IMR-90 (cell line): Measurements from ENCODE around the gene AAK1. TPM values are rescaled to one million over a fixed set of nuclear protein-coding genes. Genes with fewer than 3 reads are reported as not detected.
A peak's percentile ranks its signal among the peaks of the same experiment; 100 is the strongest.

Source experiments
- ATAC-seq: fragments of 200-7000 bp; cut with Tn5 transposase; 2 replicates; pipeline ENCODE4 v1.9.1; 2020; ENCODE audit warnings: low read depth, mild to moderate bottlenecking, moderate library complexity
- BruUV-seq: library from RNA; stranded (reverse); fragments of 400-500 nt; replicated peaks from 2 replicates; lab custom pipeline; 2021; lab: Mats Ljungman, UMichigan
- CTCF ChIA-PET: fragments of 300-600 bp; formaldehyde crosslinking; extraction: SDS; loops from one replicate; lab custom pipeline; 2021; ENCODE audit warnings: antibody characterized with exemption; lab: Yijun Ruan, JAX
- POLR2A ChIA-PET: fragments of 300-600 bp; sonication (Branson Sonifier 250); formaldehyde crosslinking; loops from one replicate; lab custom pipeline; 2022; ENCODE audit warnings: antibody characterized with exemption; ENCODE audit not compliant: unreplicated experiment; lab: Charles Lee
- DNase-seq: peaks from one replicate; pipeline ENCODE4 v3.0.0; 2013
- H2AFZ ChIP-seq: replicated peaks from 2 replicates; pipeline ENCODE3; 2013; ENCODE audit warnings: low read length, mild to moderate bottlenecking; ENCODE audit not compliant: poor library complexity
- H2AK5ac ChIP-seq: 2 replicates; pipeline ENCODE4 v1.6.1; 2013; ENCODE audit warnings: low read depth, low read length, inconsistent platforms
- H2AK9ac ChIP-seq: replicated peaks from 2 replicates; pipeline ENCODE3; 2013; ENCODE audit warnings: mild to moderate bottlenecking, low read depth, low read length, moderate library complexity; ENCODE audit not compliant: poor library complexity
- H2BK120ac ChIP-seq: 2 replicates; pipeline ENCODE4 v1.6.1; 2013; ENCODE audit warnings: low read depth, low read length, inconsistent platforms
- H2BK15ac ChIP-seq: 3 replicates; pipeline ENCODE4 v1.6.1; 2013; ENCODE audit warnings: low read depth, low read length, inconsistent platforms
- H2BK20ac ChIP-seq: 2 replicates; pipeline ENCODE4 v1.6.1; 2013; ENCODE audit warnings: low read depth, mild to moderate bottlenecking, inconsistent platforms, low read length, moderate library complexity
- H2BK5ac ChIP-seq: 2 replicates; pipeline ENCODE4 v1.6.1; 2013; ENCODE audit warnings: mild to moderate bottlenecking, low read depth, low read length, inconsistent platforms; ENCODE audit not compliant: poor library complexity, severe bottlenecking
- H3K14ac ChIP-seq: replicated peaks from 2 replicates; pipeline ENCODE4 v1.6.1; 2013; ENCODE audit warnings: low read depth, low read length, inconsistent platforms
- H3K18ac ChIP-seq: 2 replicates; pipeline ENCODE4 v1.6.1; 2013; ENCODE audit warnings: low read depth, low read length, control low read depth
- H3K23ac ChIP-seq: 2 replicates; pipeline ENCODE4 v1.6.1; 2013; ENCODE audit warnings: low read depth, low read length, inconsistent platforms
- H3K27ac ChIP-seq: 2 replicates; pipeline ENCODE4 v1.5.1; 2013; ENCODE audit warnings: mild to moderate bottlenecking, control low read depth, low read length; ENCODE audit not compliant: insufficient read depth
- H3K27me3 ChIP-seq: 2 replicates; pipeline ENCODE4 v1.6.1; 2013; ENCODE audit warnings: low read length; ENCODE audit not compliant: control insufficient read depth, insufficient read depth
- H3K36me3 ChIP-seq: 2 replicates; pipeline ENCODE4 v1.6.1; 2013; ENCODE audit warnings: low read length, mixed read lengths; ENCODE audit not compliant: control insufficient read depth, insufficient read depth
- H3K4ac ChIP-seq: 2 replicates; pipeline ENCODE4 v1.6.1; 2013; ENCODE audit warnings: low read depth, low read length, inconsistent platforms
- H3K4me1 ChIP-seq: 2 replicates; pipeline ENCODE4 v1.6.1; 2013; ENCODE audit warnings: low read length, mixed read lengths; ENCODE audit not compliant: control insufficient read depth, insufficient read depth
- H3K4me2 ChIP-seq: 2 replicates; pipeline ENCODE4 v1.6.1; 2013; ENCODE audit warnings: low read depth, mild to moderate bottlenecking, control low read depth, low read length, moderate library complexity
- H3K4me3 ChIP-seq: 2 replicates; pipeline ENCODE4 v1.5.1; 2013; ENCODE audit warnings: low read depth, mild to moderate bottlenecking, control low read depth, low read length, moderate library complexity; ENCODE audit not compliant: insufficient read depth
- H3K56ac ChIP-seq: 2 replicates; pipeline ENCODE4 v1.6.1; 2013; ENCODE audit warnings: low read length, inconsistent platforms; ENCODE audit not compliant: insufficient read depth; ENCODE audit errors: extremely low read depth
- H3K79me1 ChIP-seq, 2 experiments: 2 replicates each; pipeline ENCODE4 v1.6.1; 2013; ENCODE audit warnings: low read length in 2 of 2, inconsistent platforms in 1 of 2, low read depth in 1 of 2
- H3K9ac ChIP-seq: 2 replicates; pipeline ENCODE4 v1.6.1; 2013; ENCODE audit warnings: low read depth, low read length, control low read depth
- H3K9me1 ChIP-seq: 2 replicates; pipeline ENCODE4 v1.6.1; 2013; ENCODE audit warnings: low read length, inconsistent platforms; ENCODE audit not compliant: insufficient read depth
- H3K9me3 ChIP-seq: 2 replicates; pipeline ENCODE4 v1.6.1; 2013; ENCODE audit warnings: low read length; ENCODE audit not compliant: control insufficient read depth, insufficient read depth
- H4K20me1 ChIP-seq: 2 replicates; pipeline ENCODE4 v1.6.1; 2013; ENCODE audit warnings: low read length, inconsistent platforms; ENCODE audit not compliant: insufficient read depth
- H4K5ac ChIP-seq: 2 replicates; pipeline ENCODE4 v1.6.1; 2013; ENCODE audit warnings: mild to moderate bottlenecking, low read depth, low read length, control low read depth
- H4K8ac ChIP-seq, 2 experiments: 2 replicates each; pipeline ENCODE4 v1.6.1; 2013; ENCODE audit warnings: low read depth in 2 of 2, low read length in 2 of 2, control low read depth in 1 of 2, inconsistent platforms in 1 of 2
- H4K91ac ChIP-seq: 2 replicates; pipeline ENCODE4 v1.6.1; 2013; ENCODE audit warnings: low read depth, low read length, inconsistent platforms; ENCODE audit not compliant: insufficient read depth
- CEBPB ChIP-seq: IDR thresholded peaks from 2 replicates; pipeline ENCODE4 v1.6.1; 2012; ENCODE audit warnings: low read depth, low read length, improper control_type of control experiment
- CHD1 ChIP-seq: IDR thresholded peaks from 2 replicates; pipeline ENCODE4 v1.6.1; 2012; ENCODE audit warnings: low read depth, low read length, improper control_type of control experiment
- FOS ChIP-seq: fragments of 150-350 bp; IDR thresholded peaks from 2 replicates; pipeline ENCODE4 v1.6.1; 2016; ENCODE audit warnings: low read depth, low read length
- MAFK ChIP-seq: IDR thresholded peaks from 2 replicates; pipeline ENCODE4 v1.6.1; 2012; ENCODE audit warnings: low read depth, low read length, improper control_type of control experiment
- MAZ ChIP-seq: IDR thresholded peaks from 2 replicates; pipeline ENCODE4 v1.6.1; 2012; ENCODE audit warnings: low read depth, mild to moderate bottlenecking, low read length, improper control_type of control experiment, moderate library complexity, borderline replicate concordance
- NFE2L2 ChIP-seq: fragments of 150-350 bp; IDR thresholded peaks from 2 replicates; pipeline ENCODE4 v1.6.1; 2016; ENCODE audit warnings: low read depth, mild to moderate bottlenecking, low read length
- RCOR1 ChIP-seq: IDR thresholded peaks from 2 replicates; pipeline ENCODE4 v1.6.1; 2012; ENCODE audit warnings: mild to moderate bottlenecking, low read length, improper control_type of control experiment; ENCODE audit not compliant: insufficient replicate concordance
- SMC3 ChIP-seq: fragments of 150-350 bp; IDR thresholded peaks from 2 replicates; pipeline ENCODE4 v1.6.1; 2016; ENCODE audit warnings: low read depth, mild to moderate bottlenecking, antibody characterized with exemption, low read length, moderate library complexity
- WGBS, 2 experiments: methylation state at CpG; one replicate each; pipeline versions ENCODE4 v1.1.5 to v1.1.7; 2013; ENCODE audit warnings: missing lambda C conversion rate in 2 of 2; ENCODE audit not compliant: insufficient read length in 1 of 2; ENCODE audit errors: extremely low coverage in 2 of 2; 5-methylcytosine and 5-hydroxymethylcytosine counted together
- dilution Hi-C: fragments of 300-500 bp; cut with HindIII; formaldehyde crosslinking; loops from one replicate; pipeline ENCODE4 v1.14.3; 2018; ENCODE audit warnings: low sequenced_read_pairs; ENCODE audit not compliant: unreplicated experiment
- in situ Hi-C: fragments of 300-500 bp; cut with MboI; formaldehyde crosslinking; loops from 3 replicates; pipeline ENCODE4 v1.14.3; 2019; ENCODE audit warnings: low sequenced_read_pairs, inconsistent platforms, mixed read lengths
- intact Hi-C: fragments of 100-400 bp; cut with micrococcal nuclease; formaldehyde crosslinking; loops from 2 replicates; pipeline ENCODE4 v1.10.0; 2022
- polyA plus RNA-seq, 3 experiments: library from polyadenylated mRNA; depleted of rRNA; stranded (reverse); fragments of >200 nt; gene quantifications; 2 replicates each; pipeline ENCODE4 v1.2.3, GENCODE V29; 2012; ENCODE audit warnings: low replicate concordance in 1 of 3
- total RNA-seq: library from RNA; depleted of rRNA; stranded (reverse); fragments of >200 nt; gene quantifications from 2 replicates; pipeline ENCODE4 v1.2.3, GENCODE V29; 2012

Gene AAK1
- total and polyA plus RNA-seq, 2 of the 4 experiments (the other 2 are of a cell fraction): 21.9 to 26.5 TPM

DNA sequence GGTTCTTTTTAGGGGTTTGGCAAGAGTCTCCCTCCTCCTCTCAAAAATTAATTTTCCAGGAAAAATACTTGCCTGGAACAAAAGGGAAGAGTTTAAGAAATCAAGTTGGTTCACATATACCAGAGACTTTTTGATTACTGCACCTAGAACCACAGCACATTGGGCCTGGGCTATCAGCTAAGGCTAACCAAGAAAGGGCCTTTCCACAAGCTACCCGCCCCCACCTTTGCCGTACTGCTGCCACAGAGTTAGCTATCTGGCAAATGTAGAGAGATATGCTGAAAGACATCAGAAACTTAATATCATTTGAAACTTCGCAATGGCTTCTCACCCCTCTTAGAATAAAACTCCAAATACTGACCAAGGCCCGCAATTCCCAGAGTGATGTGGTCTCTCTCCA, 76.9 kb downstream of the AAK1 start:
- no peak overlapping the region for H2AK9ac ChIP-seq
- peak overlapping the region; percentile 48; the same call in 1 of the 2 replicates for H3K14ac ChIP-seq
- no peaks in the 10 kb centered on the region for H3K27me3 ChIP-seq
- TF ChIP-seq SMC3 (no peak), CEBPB (no peak), MAZ (no peak), CHD1 (no peak), NFE2L2 (no peak), MAFK (no peak), FOS (no peak), RCOR1 (no peak)
- H4K91ac ChIP-seq: peak overlapping the region; percentile 81
- in situ Hi-C loops: loop anchor here (10.0 kb wide), 1 partner anchor 248 kb away; no protein-coding TSS in a partner anchor
- peak overlapping the region; percentile 4 to 85; a peak in 1 of 4 replicates for H4K8ac ChIP-seq
- DNase-seq (no peak), ATAC-seq (no peak)
- intact Hi-C loops: loop anchor here (5.0 kb wide), 1 partner anchor 76 kb away; the partner anchor contains the start of gene AAK1
- H4K5ac ChIP-seq: no peak overlapping the region
- no peaks in the 10 kb centered on the region for H3K9me3 ChIP-seq
- H3K9ac ChIP-seq: no peak overlapping the region; the same call in 1 of the 2 replicates
- peak overlapping the region; percentile 67; the same call in 1 of the 2 replicates for H3K18ac ChIP-seq
- H3K79me1 ChIP-seq: peaks cover 60 to 93% of the 10 kb centered on the region in 2 experiments
- no TSS peak for BruUV-seq
- peak overlapping the region; percentile 36; the same call in 1 of the 2 replicates for H3K56ac ChIP-seq
- ChIA-PET POLR2A (no interaction called here), CTCF (interaction anchor here (1.5 kb wide), 1 partner anchor 158 kb away, joined by 4 read pairs; no protein-coding TSS in a partner anchor)
- dilution Hi-C loops: no loop called here
- H2BK20ac ChIP-seq: peak overlapping the region; percentile 52
- peak overlapping the region; percentile 68 for H2BK5ac ChIP-seq
- H3K4me3 ChIP-seq: no peak overlapping the region
- peaks cover 2% of the 10 kb centered on the region; the same call in 1 of the 2 replicates for H3K36me3 ChIP-seq
- WGBS, 2 experiments: 100% methylated on average over 2 of the region's 4 CpGs; no CpG with 5 or more reads in 1 of the 2 experiments
- H2AFZ ChIP-seq: no peak overlapping the region
- peak overlapping the region; percentile 64 for H2BK120ac ChIP-seq
- peak overlapping the region; percentile 51; the same call in 1 of the 2 replicates for H3K23ac ChIP-seq
- peak overlapping the region; percentile 74 for H3K4ac ChIP-seq
- peak overlapping the region; percentile 75; the same call in 1 of the 2 replicates for H2AK5ac ChIP-seq
- H3K4me2 ChIP-seq: peak overlapping the region; percentile 30; the same call in 1 of the 2 replicates
- peak overlapping the region; percentile 32; the same call in 1 of the 3 replicates for H2BK15ac ChIP-seq
- peaks cover 25% of the 10 kb centered on the region for H3K4me1 ChIP-seq
- H4K20me1 ChIP-seq: peaks cover 59% of the 10 kb centered on the region
- H3K9me1 ChIP-seq: peaks cover 41% of the 10 kb centered on the region
- peak overlapping the region; percentile 21 for H3K27ac ChIP-seq
